WTC11 (cell line): ENCODE measurements around the gene NUP50. TPM values are rescaled to one million over a fixed set of nuclear protein-coding genes. Genes with fewer than 3 reads are reported as not detected.

Source experiments
- ATAC-seq: fragments of 200-7000 bp; cut with Tn5 transposase; 2 replicates; pipeline ENCODE4 v1.10.0; 2021; ENCODE audit warnings: mild to moderate bottlenecking, moderate library complexity
- CTCF ChIA-PET: fragments of 300-600 bp; sonication (Branson Sonifier 250); formaldehyde crosslinking; loops from one replicate; lab custom pipeline; 2021; ENCODE audit warnings: antibody characterized with exemption; lab: Charles Lee
- POLR2A ChIA-PET: fragments of 350-600 bp; sonication (Branson Sonifier 250); formaldehyde crosslinking; loops from one replicate; lab custom pipeline; 2021; ENCODE audit warnings: antibody characterized with exemption; lab: Charles Lee
- DNase-seq: peaks from one replicate; pipeline ENCODE4 v3.0.0; 2021; ENCODE audit warnings: low spot score
- H3K27ac Mint-ChIP-seq: 2 replicates; pipeline ENCODE4 v1.8.0; 2021; ENCODE audit warnings: mixed read lengths
- H3K27me3 Mint-ChIP-seq: 2 replicates; pipeline ENCODE4 v1.8.0; 2021; ENCODE audit warnings: low read depth, mild to moderate bottlenecking, moderate library complexity, mixed read lengths
- H3K36me3 Mint-ChIP-seq: 2 replicates; pipeline ENCODE4 v1.8.0; 2021; ENCODE audit warnings: mixed read lengths
- H3K4me1 Mint-ChIP-seq: 2 replicates; pipeline ENCODE4 v1.8.0; 2022; ENCODE audit warnings: mixed read lengths
- H3K4me3 Mint-ChIP-seq: 2 replicates; pipeline ENCODE4 v1.8.0; 2021; ENCODE audit warnings: mild to moderate bottlenecking, moderate library complexity, mixed read lengths
- H3K9me3 Mint-ChIP-seq: 2 replicates; pipeline ENCODE4 v1.8.0; 2021; ENCODE audit warnings: mixed read lengths
- ATF3 ChIP-seq: sonication (generic); formaldehyde crosslinking; conservative IDR thresholded peaks from 2 replicates; pipeline ENCODE4 v1.8.1; 2022; ENCODE audit warnings: mild to moderate bottlenecking, missing genetic modification reagents
- CREB1 ChIP-seq: sonication (generic); formaldehyde crosslinking; IDR thresholded peaks from 2 replicates; pipeline ENCODE4 v1.8.0; 2023; ENCODE audit warnings: mild to moderate bottlenecking, missing genetic modification reagents
- E2F1 ChIP-seq: sonication (generic); formaldehyde crosslinking; IDR thresholded peaks from 2 replicates; pipeline ENCODE4 v1.8.0; 2022; ENCODE audit warnings: mild to moderate bottlenecking, missing genetic modification reagents
- ETV6 ChIP-seq: sonication (generic); formaldehyde crosslinking; IDR thresholded peaks from 2 replicates; pipeline ENCODE4 v1.8.1; 2022; ENCODE audit warnings: mild to moderate bottlenecking, missing genetic modification reagents
- IRF2 ChIP-seq: sonication (generic); formaldehyde crosslinking; IDR thresholded peaks from 2 replicates; pipeline ENCODE4 v1.8.0; 2022; ENCODE audit warnings: low read depth, missing genetic modification reagents, borderline replicate concordance
- JUN ChIP-seq: sonication (generic); formaldehyde crosslinking; IDR thresholded peaks from 2 replicates; pipeline ENCODE4 v1.8.0; 2023; ENCODE audit warnings: mild to moderate bottlenecking, missing genetic modification reagents
- NR1H2 ChIP-seq: sonication (generic); formaldehyde crosslinking; IDR thresholded peaks from 2 replicates; pipeline ENCODE4 v1.9.0; 2021; ENCODE audit warnings: mild to moderate bottlenecking, moderate library complexity, missing genetic modification reagents
- NR2C2 ChIP-seq: sonication (generic); formaldehyde crosslinking; IDR thresholded peaks from 2 replicates; pipeline ENCODE4 v1.8.0; 2022; ENCODE audit warnings: mild to moderate bottlenecking, missing genetic modification reagents
- PRDM15 ChIP-seq: sonication (generic); formaldehyde crosslinking; IDR thresholded peaks from 2 replicates; pipeline ENCODE4 v1.8.0; 2022; ENCODE audit warnings: missing genetic modification reagents
- PRRX2 ChIP-seq: fragments of 250-450 bp; sonication (Bioruptor Pico); IDR thresholded peaks from 2 replicates; pipeline ENCODE4 v1.8.0; 2021; ENCODE audit warnings: mild to moderate bottlenecking
- SMAD3 ChIP-seq: sonication (generic); formaldehyde crosslinking; IDR thresholded peaks from 2 replicates; pipeline ENCODE4 v1.8.0; 2022; ENCODE audit warnings: missing genetic modification reagents, mild to moderate bottlenecking, borderline replicate concordance
- TCF7 ChIP-seq: sonication (generic); formaldehyde crosslinking; IDR thresholded peaks from 2 replicates; pipeline ENCODE4 v1.8.0; 2022; ENCODE audit warnings: mild to moderate bottlenecking, low read depth, missing genetic modification reagents, moderate library complexity
- TEAD1 ChIP-seq: sonication (generic); formaldehyde crosslinking; IDR thresholded peaks from 2 replicates; pipeline ENCODE4 v1.8.0; 2022; ENCODE audit warnings: mild to moderate bottlenecking, missing genetic modification reagents
- USF1 ChIP-seq: sonication (generic); formaldehyde crosslinking; IDR thresholded peaks from 2 replicates; pipeline ENCODE4 v1.8.0; 2022; ENCODE audit warnings: mild to moderate bottlenecking, missing genetic modification reagents
- ZBTB21 ChIP-seq: sonication (generic); formaldehyde crosslinking; IDR thresholded peaks from 2 replicates; pipeline ENCODE4 v1.8.1; 2023; ENCODE audit warnings: mild to moderate bottlenecking, missing genetic modification reagents, borderline replicate concordance
- ZNF425 ChIP-seq: fragments of 250-450 bp; sonication (Bioruptor Pico); conservative IDR thresholded peaks from 2 replicates; pipeline ENCODE4 v1.9.0; 2021; ENCODE audit warnings: mild to moderate bottlenecking
- ZNF532 ChIP-seq: fragments of 250-450 bp; sonication (Bioruptor Pico); IDR thresholded peaks from 2 replicates; pipeline ENCODE4 v1.9.0; 2021; ENCODE audit warnings: mild to moderate bottlenecking, borderline replicate concordance
- ZNF671 ChIP-seq: fragments of 250-450 bp; sonication (Bioruptor Pico); IDR thresholded peaks from 2 replicates; pipeline ENCODE4 v1.8.0; 2021; ENCODE audit warnings: mild to moderate bottlenecking
- ZSCAN18 ChIP-seq: fragments of 250-450 bp; sonication (Bioruptor Pico); IDR thresholded peaks from 2 replicates; pipeline ENCODE4 v2.1.2; 2022; ENCODE audit warnings: mild to moderate bottlenecking, moderate library complexity
- total RNA-seq: library from RNA; stranded (reverse); gene quantifications from 3 replicates; pipeline ENCODE4 v1.2.3, GENCODE V29; 2021

NUP50 gene
- total RNA-seq, 1 experiment from 2014 or later = 131 TPM

GRCh38 chr22:45154383-45154782 is 9.3 kb upstream of the NUP50 start:
- H3K27ac Mint-ChIP-seq = no peak overlapping the region
- ATAC-seq (no peak), DNase-seq (no peak)
- peaks cover 8% of the 10 kb centered on the region; the same call in 1 of the 2 replicates for H3K4me1 Mint-ChIP-seq
- no peak overlapping the region for H3K4me3 Mint-ChIP-seq
- no peaks in the 10 kb centered on the region for H3K9me3 Mint-ChIP-seq
- H3K27me3 Mint-ChIP-seq = no peaks in the 10 kb centered on the region
- H3K36me3 Mint-ChIP-seq = peaks cover 21% of the 10 kb centered on the region
- POLR2A ChIA-PET = no interaction called here
- TF ChIP-seq PRRX2 = no peak
- TF ChIP-seq, all 79 proteins: peak for 0
- CTCF ChIA-PET = no interaction called here

- CTCF ChIA-PET = no interaction called here
- no peak overlapping the region; the same call in 1 of the 2 replicates for H3K27ac Mint-ChIP-seq
- no peaks in the 10 kb centered on the region for H3K27me3 Mint-ChIP-seq
- TF ChIP-seq ZSCAN18 (CRISPR knock-in tag) (no peak), ETV6 (CRISPR knock-in tag) (no peak), TCF7 (CRISPR knock-in tag) (no peak), USF1 (no peak), ZNF425 (CRISPR knock-in tag) (no peak), CREB1 (no peak), ZBTB21 (CRISPR knock-in tag) (no peak), IRF2 (no peak), SMAD3 (CRISPR knock-in tag) (no peak), JUN (CRISPR knock-in tag) (no peak), ZNF671 (no peak)
- no peak for DNase-seq
- H3K36me3 Mint-ChIP-seq = peaks cover 21% of the 10 kb centered on the region
- POLR2A ChIA-PET = no interaction called here
- H3K9me3 Mint-ChIP-seq = no peaks in the 10 kb centered on the region
- no peak for ATAC-seq
- peaks cover 16% of the 10 kb centered on the region for H3K4me1 Mint-ChIP-seq
- H3K4me3 Mint-ChIP-seq = no peak overlapping the region
Measured at GRCh38 chr22:45155050-45155840, 8.5 kb upstream of the NUP50 start.

- H3K4me1 Mint-ChIP-seq = peaks cover 34% of the 10 kb centered on the region
- ATAC-seq (no peak), DNase-seq (no peak)
- no peaks in the 10 kb centered on the region for H3K27me3 Mint-ChIP-seq
- H3K36me3 Mint-ChIP-seq = peaks cover 16% of the 10 kb centered on the region
- ChIA-PET CTCF (no interaction called here), POLR2A (no interaction called here)
- H3K27ac Mint-ChIP-seq = no peak overlapping the region
- no peaks in the 10 kb centered on the region for H3K9me3 Mint-ChIP-seq
- H3K4me3 Mint-ChIP-seq = no peak overlapping the region
- no peak for TF ChIP-seq E2F1
- TF ChIP-seq TEAD1 = no peak
- no peak for TF ChIP-seq ATF3 (CRISPR knock-in tag)
- TF ChIP-seq PRDM15 (CRISPR knock-in tag) = no peak
- TF ChIP-seq NR2C2 (CRISPR knock-in tag) = no peak
- TF ChIP-seq NR1H2 (CRISPR knock-in tag) = no peak
- no peak for TF ChIP-seq ZNF532 (CRISPR knock-in tag)
Measured at GRCh38 chr22:45157907-45158306, 5.8 kb upstream of the NUP50 start.
